Stimulated activated CD8-positive, alpha-beta memory T cell treated with anti-CD3 and anti-CD28 coated beads, Interleukin-4, amount 100 ng/mL, for 4 hours (primary cell): ENCODE measurements around the gene CRADD.
"Not testable (repeated sequence)": the region's sequence is repeated elsewhere in the genome, so short reads cannot be mapped to it uniquely, and the experiment has no call there.

Experiments used
- DNase-seq, 2 donors: peaks; one replicate each; pipeline ENCODE4 v3.0.0-alpha.2; 2020; ENCODE audit warnings: low read depth in 2 of 2, low spot score in 1 of 2

CRADD gene

GRCh38 chr12:93756288-93756687 lies 79.1 kb downstream of the CRADD start:
- DNase-seq: no peak

- no peak for DNase-seq
Observed at GRCh38 chr12:93757792-93758694, 80.9 kb downstream of the CRADD start.

GRCh38 chr12:93758801-93759373 lies 81.7 kb downstream of the CRADD start:
- DNase-seq: no peak

DNA sequence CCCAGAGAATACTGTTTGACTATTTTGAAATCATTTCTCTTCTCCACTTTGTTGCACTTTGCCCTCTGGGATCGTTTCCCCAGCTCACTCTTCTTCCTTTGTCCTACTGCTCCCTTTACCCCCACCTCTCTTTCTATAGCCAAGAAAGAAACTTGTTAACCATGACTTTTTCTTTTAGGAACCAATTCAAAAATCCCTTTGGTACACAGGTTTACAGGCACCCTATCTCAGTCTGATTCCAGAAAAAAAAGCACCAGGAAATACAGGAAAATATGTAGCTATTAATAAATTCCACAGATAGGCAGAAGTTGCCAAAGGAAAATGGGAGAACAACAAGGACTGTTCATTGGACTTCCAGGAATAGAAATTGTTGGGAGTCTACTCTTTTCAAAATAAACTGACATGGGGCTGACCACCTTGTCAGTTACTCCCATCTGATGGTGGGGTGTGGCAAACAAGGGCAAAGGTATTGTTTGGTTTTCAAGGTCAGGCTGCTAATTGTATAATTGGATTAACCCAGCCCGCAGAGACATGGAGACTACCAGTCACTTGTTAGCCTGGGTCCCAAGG lies 82.4 kb downstream of the CRADD start:
- DNase-seq: no peak

DNA sequence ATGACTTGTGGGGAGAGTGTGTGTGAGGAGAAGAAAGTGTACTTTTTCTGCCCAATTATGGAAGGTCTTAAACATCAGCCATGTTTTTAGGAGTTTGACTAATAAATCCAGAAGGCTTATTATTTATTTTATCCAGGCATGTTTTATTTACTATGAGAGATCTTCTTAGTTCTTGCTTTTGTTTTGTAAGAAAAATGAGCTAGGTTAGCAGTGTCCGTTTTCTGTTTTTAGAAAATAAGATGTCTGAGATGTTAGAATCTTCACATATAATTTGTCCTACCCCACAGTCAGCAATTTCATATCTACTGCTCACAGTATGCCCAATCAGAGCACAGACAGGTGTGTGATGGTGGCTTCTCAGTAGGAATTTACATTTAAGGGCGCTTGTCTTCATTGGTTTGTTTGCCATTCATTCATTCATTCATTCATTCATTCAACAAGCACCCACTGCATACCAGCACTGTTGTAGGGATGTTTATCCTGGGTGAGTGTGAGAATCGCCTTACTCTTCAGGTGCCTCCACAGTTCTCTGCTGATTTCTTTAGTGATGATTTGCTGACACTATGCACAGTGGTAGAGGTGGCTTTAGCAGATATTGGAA lies 83.2 kb downstream of the CRADD start:
- DNase-seq: no peak

GRCh38 chr12:93762059-93762719 lies 85.0 kb downstream of the CRADD start:
- no peak for DNase-seq

GRCh38 chr12:93762912-93763553 lies 85.9 kb downstream of the CRADD start:
- no peak for DNase-seq

DNA sequence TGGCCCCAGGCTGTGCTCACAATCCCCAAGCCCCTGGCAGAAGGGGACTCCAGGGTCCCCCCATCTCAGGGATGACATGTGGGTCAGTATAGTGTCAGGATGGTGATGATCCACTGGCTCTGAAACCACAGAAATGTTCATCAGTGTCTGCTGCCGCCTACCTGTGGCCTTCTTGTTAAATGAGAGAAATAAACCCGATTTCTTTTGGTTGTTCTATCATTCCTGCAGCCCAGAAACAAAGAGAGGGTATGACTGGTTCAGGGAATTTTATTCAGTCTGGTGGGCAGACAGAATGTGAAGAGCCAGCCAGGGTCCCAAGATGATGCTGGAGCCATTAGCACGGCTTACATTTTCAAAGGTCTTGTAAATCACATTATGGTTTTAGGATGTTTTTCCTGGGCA lies 86.6 kb downstream of the CRADD start:
- no peak for DNase-seq

- DNase-seq: no peak
Observed at GRCh38 chr12:93766371-93766770, 89.2 kb downstream of the CRADD start.

GRCh38 chr12:93766796-93767523 lies 89.8 kb downstream of the CRADD start:
- no peak for DNase-seq

- DNase-seq: no peak
Observed at GRCh38 chr12:93767524-93767863, 90.3 kb downstream of the CRADD start.

DNA sequence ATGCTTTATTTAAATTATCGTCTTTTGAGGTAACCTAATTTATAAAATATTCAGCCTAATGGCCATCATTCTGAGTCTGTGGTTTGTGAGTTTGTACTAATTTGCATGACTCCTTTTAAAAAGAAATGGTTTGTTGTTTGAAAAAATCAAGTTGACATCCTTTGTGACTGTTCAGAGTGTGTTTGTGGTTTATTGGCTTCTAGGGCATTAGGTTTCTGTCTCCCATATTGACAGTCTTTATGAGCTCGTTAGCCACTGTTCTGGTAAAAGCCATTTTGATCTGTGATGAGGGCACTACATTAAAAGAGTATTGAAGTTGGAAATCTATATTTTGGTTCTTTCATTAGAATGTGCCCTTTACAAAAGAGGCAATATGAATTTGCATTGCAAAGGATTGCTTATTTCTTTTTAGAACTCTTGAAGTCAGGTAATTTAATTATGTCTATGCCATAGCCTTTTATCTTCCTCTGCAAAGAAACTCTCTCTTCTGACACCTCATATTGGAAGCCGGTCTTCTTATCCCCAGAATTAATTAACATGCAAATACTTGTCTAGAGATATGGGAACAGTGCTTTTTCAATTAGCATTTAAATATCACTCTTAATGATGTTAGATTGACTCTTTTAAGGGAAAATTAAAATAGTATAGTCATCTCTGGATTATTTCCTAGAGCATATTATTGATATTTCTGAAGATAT lies 95.0 kb downstream of the CRADD start:
- DNase-seq: no peak

- DNase-seq: peak in 1 of 2 donors; percentile 32
Observed at GRCh38 chr12:93773122-93773871, 96.1 kb downstream of the CRADD start.

DNA sequence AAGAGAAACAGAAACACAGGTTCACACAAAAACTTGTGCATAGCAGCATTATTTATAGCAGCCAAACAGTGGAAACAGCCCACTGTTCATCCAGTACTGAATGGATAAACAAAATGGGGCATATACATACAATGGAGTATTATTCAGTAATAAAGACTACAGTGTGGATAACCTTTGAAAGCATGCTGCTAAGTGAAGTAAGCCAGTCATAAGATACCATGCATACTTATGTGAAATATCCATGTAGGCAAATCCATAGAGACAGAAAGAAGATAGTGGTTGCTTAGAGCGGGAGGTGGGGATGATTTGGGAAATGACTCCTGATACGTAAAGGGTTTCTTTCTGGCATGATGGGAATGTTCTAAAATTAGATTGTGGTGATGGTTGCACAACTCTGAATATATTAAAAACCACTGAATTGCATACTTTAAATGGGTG lies 99.4 kb downstream of the CRADD start:
- no peak for DNase-seq

DNA sequence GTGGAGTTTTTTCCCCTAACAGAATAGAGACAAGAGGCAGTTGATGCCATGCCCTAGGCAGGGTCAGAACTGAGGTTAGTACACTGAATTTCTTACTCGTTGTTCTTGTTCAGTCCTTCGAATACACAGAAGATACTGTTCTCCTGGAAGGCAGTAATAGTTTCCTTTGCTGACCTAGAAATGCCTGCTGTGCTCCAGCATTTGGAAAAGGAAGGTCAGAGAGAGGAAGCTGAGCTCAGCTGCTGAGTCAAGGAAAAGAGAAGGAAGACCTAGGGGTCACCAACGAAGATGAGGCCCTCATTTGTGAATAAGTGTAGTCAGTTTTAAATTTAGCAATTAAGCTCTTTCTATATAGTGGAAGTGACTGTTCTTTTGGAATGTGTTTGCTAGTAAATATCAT lies 100.1 kb downstream of the CRADD start:
- DNase-seq: no peak

DNA sequence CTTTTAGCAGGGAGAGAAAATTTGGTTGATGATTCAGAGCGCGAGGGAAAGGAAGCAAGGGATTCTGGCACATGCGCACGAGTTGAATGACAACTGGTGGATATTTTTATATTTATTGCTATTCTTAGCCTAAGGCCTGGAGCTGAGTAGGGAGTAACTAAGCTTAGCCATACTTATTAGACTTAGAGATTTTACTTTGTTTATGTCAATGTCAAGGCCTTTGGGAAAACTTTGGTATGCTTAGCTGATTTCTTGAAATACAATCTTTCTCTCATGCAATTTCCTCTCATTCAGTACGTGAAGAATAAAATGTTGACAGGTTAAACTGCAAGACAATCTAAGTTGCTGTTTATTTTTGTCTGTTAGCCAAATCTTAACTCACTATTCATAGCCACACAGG lies 101.1 kb downstream of the CRADD start:
- no peak for DNase-seq

GRCh38 chr12:93778766-93779165 lies 101.6 kb downstream of the CRADD start:
- DNase-seq: no peak

- DNase-seq: no peak
Observed at GRCh38 chr12:93780101-93780641, 103.0 kb downstream of the CRADD start.

- DNase-seq: not testable (repeated sequence)
Observed at GRCh38 chr12:93780886-93781285, 103.7 kb downstream of the CRADD start.
